NCI-H2227 (cell line): ENCODE data around the gene RAB7B.

Source experiments
- DNase-seq: peaks from one replicate; lab custom pipeline; 2025; ENCODE audit not compliant: unreplicated experiment; lab: John Stamatoyannopoulos, UW

Gene RAB7B

DNA sequence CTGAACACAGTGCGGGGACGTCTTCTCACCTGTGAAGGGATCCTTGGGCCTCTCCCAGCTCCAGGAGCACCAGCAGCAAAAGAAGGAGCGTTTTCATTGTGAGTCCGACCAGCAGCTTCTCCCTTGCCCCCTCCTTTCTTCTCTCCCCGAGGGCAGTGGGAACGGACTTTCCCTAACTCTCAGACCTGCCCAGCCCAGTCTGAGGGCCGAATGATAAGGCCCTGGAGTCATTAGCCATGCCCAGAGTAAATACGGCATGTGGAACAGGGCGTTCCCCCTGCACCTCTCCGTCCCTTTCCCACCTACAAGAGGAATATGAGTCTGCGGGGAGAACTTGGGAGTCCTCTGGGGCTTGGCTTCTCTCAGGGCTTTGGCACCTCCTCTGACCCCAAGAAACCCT, 20.5 kb upstream of the RAB7B start, which contains the start of gene CTSE:
Gene CTSE (minus strand): TSS at position 201 of the 400 bp plus-strand sequence. CDS start 104 bp downstream, at position 97.
- DNase-seq, result no peak

DNA sequence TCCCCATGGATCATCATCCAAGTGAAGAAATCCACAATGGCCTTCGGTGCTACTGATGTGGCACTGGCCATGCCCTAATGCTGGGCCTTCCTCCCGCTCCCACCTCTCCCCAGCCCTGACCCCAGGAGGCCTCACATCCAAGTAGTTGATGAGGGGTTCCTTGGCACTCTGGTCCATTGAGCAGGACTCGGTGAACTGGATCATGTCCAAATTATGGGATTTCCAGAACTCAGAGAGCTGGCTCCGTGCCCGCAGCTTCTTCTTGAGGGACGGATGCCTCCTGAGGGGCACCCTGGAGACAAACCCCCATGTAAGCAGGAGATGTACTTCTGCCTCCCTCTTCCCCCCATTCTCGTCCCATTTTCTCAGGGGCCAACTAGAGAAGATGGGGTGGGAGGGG, 19.6 kb upstream of the RAB7B start:
- DNase-seq, result no peak

DNA sequence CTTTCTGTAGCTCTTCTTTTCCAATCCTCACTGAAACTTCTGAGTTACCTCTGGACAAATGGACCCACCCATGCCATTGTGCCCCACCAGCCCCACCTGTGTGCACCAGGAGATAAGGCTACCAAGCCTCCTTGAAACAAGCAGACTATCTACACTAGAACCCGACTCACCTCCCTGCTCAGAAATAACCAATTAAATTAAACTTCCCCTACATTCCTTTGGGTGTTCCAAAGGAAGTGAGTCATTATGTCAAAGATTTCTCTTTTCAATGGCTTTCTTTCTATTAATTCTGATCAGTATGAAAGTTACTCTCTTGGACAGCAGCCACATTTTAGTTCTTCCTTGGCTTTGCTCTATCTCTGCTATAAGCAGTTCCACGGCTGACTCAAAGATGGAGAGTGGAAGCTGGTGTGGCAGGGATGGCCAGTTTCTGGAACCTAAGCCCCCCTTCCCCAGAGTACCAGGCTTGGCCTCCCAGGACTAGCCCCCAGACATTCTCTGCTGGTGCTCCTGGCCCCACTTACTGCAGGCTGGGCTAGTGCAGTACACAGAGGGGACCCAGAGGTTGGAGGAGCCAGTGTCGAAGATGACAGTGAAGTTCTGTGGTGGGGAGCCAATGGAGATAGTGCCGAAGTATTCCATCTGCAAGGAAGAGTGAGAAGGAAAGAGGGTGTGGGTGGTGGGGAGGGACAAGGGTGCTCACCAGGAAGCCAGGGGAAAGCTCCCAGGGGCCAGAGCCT, 18.6 kb upstream of the RAB7B start:
- no peak for DNase-seq

DNA sequence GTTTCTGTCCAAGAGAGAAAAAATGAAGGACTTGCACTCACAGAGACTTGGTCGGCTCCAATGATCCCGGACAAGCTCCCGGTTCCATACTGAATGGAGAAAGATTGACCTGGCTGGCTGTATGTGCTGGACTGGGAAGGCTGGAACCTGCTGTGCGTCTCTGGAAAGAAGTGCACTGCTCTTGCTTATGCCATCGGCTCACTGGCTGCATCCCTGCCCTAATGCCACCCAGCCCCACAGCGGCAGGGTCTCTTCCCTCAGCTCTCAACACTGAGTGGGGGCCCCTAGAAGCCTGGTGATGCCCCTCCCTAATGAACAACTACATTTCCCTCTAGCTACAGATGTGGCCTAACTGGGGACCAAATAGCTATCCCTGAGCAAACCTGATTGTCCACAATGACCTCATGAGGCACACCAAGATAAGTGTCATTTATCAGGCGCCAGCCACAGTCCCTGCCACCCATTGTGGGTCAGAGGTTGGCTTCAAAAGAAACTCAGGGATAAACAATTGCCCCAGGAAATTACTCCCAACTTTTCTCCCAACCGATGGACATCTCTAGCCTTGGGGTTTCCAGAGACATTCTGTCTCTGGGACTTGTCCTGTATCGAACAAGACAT, 17.9 kb upstream of the RAB7B start:
- no peak for DNase-seq

DNA sequence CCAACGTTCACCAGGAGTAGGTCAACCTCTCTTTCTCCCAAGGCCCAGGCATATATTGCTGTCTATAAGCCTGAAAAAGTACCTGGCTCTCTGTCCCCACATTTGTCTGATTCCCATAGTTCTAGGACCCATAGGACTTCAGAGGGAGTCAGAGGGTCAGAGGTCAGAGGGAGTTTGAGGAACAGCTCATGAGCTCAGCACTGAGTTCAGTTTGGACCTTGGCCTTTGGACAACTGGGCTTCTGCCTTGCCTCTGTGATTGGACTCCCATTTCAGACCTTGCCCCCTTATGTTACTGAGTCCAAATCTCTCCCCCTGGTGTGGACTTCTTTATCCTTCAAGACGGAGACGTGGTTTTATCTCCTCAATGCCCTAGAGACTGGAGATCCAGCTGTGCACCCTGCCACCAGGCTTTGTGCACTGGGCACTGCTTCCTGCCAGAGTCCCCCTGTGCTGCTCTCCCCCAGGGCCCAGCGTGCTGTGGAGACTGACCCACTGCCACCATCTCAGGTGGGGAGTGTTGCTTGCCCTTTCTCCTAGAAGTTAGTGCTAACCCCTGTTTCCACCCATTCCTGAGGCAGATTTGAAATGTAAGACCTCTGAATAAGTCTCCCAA, 17.3 kb upstream of the RAB7B start:
- no peak for DNase-seq

DNA sequence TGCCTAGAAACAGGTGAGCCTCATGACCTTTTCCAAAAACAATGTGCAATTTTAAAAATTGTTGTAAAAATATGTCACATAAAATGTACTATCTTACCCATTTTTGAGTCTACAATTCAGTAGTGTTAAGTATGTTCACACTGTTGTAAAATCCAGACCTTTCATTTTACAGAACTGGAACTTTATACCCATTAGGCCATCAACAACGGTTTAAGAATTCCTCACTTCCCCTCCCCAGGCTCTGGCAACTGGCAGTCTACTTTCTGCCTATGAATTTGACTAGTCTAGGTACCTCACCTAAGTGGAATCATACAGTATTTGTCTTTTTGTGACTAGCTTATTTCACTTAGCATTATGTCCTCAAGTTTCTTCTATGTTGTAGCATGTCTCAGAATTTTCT, 11.9 kb upstream of the RAB7B start:
- no peak for DNase-seq

DNA sequence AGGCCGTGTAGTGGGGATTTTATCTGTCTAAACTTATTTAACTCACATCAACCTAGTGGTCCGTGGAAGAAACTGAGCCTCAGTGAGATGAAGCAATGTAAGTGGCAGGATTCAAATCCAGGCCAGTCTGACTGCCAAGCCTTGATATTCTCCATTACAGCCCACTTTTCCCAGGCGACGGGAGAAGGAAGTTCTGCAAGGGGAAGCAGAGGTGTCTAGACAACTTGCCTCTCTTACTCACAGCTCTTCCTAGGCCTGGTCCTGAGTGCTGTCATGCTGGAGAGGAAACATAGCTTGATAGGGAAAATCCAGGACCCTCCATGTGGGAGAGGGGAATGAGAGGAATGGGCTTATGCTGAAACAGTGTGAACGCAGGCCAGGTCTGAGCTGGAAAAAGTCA, 11.4 kb upstream of the RAB7B start:
- no peak for DNase-seq

DNA sequence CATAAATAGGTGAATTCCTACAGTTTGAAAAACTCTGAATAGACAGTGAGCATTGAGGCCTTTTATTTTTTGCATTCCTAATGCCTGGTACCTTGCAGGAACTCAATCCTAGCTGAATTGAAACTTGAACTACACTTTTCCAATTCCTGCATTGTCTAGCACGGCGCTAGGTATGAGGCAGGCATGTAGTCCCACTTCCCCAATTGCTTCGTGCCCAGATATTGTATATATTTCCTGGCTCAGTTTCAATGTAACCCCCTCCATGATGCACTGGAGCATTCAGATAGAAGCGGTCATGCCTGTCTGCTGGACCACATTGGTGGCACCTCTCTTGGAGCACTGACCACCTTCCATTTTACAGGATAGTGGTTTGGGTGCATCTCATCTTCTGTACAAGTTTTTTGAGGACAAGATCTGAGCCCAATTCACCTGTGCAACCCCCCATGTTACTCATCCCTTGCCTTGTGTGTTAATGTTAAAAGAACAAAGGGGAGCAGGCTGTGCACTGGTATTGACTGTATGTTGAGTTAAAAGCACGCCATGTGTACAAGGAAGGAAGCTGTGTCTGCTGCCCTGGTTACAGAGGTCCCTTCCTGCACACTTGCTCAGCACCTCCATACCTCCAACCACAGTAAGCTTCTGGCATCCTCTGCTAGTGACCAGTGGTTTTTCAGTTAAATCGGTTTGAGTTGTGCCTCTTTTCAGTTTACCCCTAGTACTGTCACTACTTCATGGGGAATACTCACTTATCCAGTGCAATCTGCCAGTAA, 10.0 kb upstream of the RAB7B start:
- no peak for DNase-seq

DNA sequence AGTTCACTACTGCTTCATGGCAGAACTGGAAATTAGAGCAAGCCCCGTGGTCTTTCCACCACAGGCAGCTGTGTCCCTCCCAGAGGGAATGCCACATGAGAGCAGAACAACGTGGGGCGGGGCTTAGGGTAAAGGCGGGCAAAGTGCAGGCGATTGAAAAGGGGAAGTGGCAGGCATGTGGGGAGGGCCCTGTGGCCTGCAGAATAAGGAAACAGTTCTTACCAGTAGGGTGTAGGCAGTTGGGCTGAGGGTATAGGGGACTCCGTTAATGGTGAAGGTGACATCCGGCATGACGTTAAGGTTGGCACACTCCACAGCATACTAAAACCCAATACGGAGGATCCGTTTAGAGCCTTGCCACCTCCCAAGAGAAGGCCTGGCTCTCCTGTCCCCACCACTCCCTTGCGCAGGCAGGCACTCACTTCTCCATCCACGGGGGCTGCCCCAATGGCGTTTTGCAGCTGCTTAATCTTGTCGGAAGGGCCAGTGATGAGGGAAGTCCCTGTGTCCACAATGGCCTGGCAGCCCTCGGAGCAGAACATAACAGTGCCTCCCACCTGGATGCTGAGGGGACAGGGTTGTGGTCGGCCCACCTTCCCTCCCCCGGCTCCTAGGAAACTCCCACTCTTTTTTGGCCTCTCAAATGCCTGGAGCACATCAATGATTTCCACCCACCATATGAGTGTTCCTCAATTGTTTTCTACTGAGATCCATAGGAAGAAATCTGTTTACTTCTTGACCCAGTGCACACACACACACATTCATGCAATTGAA, 9.1 kb upstream of the RAB7B start:
- no peak for DNase-seq

DNA sequence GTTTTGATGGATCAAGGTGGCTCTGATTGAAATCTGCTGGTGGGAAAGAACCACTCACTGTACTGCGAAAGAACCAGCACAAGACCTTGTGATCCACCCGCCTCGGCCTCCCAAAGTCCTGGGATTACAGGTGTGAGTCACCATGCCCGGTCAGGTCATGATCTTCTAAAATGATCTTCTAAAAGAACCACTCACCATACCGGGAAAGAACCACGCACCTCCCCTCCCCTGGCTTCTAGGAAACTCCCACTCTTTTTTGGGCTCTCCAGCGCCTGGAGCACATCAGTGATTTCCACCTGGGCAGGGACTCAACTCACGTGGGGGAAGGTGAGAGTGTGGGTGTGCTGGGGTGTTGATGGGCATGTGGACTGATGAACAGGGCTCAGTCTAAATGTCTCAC, 7.9 kb upstream of the RAB7B start:
- no peak for DNase-seq

DNA sequence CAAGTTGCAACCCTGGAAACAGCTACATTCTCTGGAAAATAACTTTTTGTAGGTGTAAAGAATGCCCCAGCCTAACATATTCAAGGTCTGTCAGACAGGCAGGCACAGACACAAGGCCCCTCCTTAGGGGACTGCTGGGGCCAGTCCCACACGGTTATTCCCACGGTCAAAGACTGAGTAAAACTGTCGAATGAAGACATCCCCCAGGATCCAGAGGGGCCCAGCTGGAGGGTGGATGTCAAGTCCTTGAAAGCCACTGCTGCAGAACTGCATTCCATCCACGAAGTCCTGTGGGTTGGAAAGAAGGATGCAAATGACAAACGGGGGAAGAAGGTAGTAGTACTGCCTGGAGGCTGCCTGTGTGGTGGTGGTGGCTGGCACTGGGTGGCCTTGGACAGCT, 6.9 kb upstream of the RAB7B start:
- DNase-seq, result no peak

DNA sequence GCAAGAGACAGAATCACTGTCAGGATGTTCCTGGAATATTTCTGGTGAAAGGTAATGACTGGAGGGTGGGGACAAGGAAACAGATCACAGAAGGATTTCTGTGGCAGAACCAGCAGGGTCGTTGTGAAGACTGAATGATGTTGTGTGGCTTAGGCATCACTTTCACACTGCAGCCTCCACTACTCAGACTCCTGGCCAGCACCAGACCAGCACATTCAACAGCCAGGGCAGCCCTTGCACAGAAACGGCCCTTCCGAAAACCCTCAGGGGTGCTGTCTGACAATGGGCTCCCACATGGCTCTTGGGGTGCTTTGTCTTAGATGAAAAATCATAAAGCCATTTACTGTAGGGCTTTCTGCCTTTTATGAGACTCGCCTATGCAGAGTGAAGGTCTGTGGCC, 3.8 kb upstream of the RAB7B start:
- DNase-seq, result no peak

DNA sequence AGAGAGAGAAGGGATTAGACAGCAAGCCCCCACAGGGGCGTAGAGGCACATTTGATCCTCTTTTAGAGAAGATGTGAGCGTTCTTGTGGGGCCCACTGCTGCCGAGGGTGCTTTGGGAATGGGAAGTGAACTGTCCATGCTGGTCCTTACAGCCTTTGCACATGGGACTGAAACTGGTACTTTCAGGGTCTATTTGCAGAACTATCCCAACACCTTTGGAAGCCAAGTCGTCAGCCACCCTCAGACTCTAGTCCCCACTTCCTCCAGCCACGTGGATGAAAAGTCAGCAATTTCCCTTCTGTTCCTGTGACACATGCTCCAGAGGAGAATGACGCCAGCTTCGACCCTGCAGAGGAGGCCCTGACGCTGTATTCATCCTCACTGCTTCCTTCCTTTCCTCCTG, 2.6 kb upstream of the RAB7B start:
- no peak for DNase-seq

DNA sequence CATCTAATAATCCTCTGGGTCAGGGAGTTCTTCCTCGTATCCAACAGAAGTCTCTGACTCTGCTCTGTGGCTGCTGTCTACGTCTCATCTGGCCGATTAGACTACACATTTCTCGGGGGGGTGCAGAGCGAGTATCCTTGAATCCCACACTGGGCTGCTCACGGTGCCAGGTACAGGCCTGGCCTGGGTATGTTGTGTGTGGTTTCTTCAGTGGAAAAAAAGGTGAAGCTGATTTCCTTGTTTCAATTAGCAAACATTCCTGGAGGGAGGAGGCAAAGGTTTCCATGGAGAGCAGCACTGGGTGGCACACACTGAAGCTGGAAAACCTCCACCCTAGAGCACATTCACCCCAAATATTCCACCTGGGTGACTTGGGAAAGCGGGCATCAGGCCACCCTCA, 2.0 kb upstream of the RAB7B start:
- DNase-seq, result no peak

DNA sequence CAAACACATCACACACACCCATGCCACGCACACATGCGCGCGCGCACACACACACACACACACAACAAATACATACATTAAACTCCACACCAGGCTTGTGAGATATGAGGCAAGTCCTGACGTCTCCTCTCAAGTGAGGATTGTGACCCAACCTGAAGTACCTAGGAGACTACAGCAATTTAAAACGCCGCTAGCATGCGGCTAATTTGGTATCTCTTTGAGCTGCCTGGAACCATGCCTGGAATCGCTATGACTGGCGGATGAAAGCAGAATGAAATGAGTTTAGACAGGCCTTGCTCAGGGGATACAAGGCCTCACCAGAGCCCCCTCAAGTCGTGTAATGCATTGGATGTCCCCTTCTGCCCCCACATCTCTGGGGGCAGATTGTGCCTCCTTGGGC, 1.6 kb upstream of the RAB7B start:
- DNase-seq, result peak; percentile 12

DNA sequence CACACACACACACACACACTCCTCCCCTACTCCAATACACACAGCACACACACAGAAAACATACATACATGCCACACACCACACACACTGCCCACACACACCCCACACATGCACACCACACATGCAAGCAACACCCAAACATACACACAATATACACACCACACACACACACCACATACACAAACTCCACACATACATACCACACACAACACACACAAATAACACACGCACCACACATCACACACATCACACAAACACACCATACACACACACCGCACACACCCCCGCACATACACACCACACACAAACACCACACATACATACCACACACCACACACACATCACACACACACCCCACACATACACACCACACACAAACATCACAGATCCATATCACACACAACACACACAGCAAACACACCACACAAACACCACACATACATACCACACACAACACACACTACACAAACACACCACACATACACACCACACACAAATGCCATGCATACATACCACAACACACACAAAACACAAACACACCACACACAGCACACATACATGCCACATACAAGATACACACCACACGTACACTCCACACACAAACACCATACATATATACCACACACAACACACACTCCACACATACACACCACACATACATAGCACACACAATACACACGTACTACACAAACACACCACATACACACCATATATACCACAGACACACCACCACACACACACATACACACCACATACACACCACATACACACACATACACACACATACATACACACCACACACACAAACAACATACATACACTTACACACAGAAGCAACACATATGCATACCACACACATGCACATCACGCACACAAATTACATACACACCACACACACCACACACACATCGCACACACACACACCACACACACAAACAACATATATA, 932 bp upstream of the RAB7B start:
- DNase-seq, result no peak

DNA sequence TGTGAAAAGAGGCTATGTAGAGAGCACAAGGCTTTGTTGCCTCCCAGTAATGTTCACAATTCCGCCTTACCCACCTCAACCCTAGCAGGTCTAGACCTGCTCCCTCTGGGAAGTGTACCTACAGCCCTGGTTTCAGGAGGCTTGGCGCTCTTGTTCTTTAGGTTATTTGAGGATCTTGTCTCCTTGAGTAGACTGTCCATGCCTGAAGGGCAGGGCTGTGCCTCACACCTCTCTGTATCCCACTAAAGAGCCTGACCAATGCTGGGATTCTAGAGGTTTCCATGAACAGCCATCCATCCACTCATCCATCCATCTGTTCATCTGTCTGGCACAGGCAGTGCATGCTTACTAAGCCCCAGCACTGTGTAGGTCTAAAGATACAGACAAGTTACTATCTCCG, 1.0 kb downstream of the RAB7B start:
- DNase-seq, result no peak

DNA sequence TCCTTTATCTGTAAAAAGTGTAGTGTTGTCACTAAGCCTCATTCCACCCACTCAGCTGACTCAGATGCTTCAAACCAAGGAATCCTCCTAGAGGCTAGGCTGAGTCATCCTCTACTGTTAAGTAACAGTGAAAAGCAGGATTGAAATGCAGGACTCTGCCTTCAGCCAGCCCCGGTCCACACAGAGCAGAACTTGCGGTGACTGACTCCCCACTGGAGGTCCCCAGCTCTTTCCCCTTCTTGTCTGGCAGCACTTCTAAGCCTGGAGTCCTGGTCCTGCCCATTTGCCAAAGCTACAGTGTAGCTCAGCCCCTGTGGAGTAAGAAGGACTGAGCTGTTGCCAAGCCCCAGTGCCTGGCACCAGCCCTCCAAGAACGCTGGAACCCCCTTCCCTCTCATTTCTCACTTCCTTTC, 1.7 kb downstream of the RAB7B start:
- no peak for DNase-seq

DNA sequence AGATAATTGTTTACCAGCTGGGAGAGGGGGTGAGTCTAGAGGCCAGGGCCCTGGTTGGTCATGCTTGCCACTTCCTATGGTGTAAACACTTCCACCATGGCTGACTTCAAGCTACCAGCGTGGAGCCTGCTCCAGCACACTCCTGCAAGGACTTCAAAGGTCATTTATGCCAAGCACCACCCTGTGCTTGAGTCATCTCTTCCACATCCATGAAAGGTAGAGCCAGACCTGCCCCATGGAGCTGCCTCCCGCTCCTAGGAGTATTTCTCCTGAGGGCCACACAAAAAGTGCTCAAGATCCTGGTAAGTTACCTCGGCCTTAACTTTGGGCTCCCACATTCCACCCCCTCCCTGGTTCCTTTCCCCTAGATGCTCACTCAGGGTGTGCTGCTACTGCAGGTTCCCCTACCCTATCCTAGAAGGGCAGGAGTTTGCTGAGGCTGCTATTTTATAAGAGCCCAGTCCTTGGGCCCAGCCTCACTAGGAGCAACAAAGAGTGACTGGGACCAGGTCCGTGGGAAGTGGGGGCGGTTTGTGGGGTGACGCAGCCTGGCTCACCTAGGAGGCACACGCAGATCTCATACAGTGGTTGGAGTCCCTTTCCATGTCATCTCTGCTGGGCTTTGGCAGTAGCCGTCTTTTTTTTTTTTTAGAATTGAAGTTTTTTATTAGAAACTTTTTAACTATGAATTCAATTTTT, 2.4 kb downstream of the RAB7B start:
- no peak for DNase-seq
